ENCODE data around the gene DTNBP1. TPM values are rescaled to one million over a fixed set of nuclear protein-coding genes. Genes with fewer than 3 reads are reported as not detected.
A peak's percentile ranks its signal among the peaks of the same experiment; 100 is the strongest.

The DTNBP1 gene
- total RNA-seq, 1 donor from 2014 or later: 20.1 TPM

DNA sequence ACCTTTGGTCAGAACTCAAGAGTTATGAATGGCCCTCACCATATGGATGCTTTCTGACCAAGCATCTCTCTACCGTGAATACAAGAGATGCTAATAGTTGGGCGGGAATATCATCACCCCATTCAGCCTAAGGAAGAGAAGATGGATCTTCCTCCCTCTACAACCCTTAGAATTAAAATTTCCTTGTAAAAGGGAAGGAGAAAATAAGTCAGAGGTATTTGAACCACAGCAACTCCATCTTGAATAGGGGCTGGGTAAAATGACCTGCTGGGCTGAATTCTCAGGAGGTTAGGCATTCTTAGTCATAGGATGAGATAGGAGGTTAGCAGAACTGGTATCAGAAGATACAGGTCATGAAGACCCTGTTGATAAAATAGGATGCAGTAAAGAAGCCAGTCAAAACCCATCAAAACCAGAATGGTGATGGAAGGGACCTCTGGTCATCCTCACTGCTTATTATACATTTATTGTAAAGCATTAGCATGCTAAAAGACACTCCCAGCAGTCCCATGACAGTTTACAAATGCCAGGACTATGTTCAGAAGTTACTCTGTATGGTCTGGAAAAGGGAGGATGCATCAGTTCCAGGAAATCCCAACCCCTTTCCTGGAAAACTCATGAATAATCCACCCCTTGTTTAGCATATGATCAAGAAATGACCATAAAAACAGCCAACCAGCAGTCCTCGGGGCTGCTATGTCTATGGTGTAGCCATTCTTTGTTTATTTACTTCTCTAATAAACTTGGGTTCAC, 101.2 kb downstream of the DTNBP1 start:
- no peaks in the 10 kb centered on the region for H3K27me3 Mint-ChIP-seq (ENCODE audit: unreplicated experiment)
- H3K36me3 Mint-ChIP-seq (ENCODE audit: unreplicated experiment): no peaks in the 10 kb centered on the region
- TF ChIP-seq, protein P1, sequence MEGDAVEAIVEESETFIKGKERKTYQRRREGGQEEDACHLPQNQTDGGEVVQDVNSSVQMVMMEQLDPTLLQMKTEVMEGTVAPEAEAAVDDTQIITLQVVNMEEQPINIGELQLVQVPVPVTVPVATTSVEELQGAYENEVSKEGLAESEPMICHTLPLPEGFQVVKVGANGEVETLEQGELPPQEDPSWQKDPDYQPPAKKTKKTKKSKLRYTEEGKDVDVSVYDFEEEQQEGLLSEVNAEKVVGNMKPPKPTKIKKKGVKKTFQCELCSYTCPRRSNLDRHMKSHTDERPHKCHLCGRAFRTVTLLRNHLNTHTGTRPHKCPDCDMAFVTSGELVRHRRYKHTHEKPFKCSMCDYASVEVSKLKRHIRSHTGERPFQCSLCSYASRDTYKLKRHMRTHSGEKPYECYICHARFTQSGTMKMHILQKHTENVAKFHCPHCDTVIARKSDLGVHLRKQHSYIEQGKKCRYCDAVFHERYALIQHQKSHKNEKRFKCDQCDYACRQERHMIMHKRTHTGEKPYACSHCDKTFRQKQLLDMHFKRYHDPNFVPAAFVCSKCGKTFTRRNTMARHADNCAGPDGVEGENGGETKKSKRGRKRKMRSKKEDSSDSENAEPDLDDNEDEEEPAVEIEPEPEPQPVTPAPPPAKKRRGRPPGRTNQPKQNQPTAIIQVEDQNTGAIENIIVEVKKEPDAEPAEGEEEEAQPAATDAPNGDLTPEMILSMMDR (IDR thresholded peaks at IDR 0.05): no peak
- H3K9me3 Mint-ChIP-seq (ENCODE audit: unreplicated experiment): no peaks in the 10 kb centered on the region
- H3K4me1 Mint-ChIP-seq (ENCODE audit: unreplicated experiment): no peaks in the 10 kb centered on the region
- peak; percentile 2 for DNase-seq (ENCODE audit: extremely low spot score, unreplicated experiment)
- H3K4me3 Mint-ChIP-seq (ENCODE audit: unreplicated experiment): no peak overlapping the region
- no peak overlapping the region for H3K27ac Mint-ChIP-seq (ENCODE audit: unreplicated experiment)

DNA sequence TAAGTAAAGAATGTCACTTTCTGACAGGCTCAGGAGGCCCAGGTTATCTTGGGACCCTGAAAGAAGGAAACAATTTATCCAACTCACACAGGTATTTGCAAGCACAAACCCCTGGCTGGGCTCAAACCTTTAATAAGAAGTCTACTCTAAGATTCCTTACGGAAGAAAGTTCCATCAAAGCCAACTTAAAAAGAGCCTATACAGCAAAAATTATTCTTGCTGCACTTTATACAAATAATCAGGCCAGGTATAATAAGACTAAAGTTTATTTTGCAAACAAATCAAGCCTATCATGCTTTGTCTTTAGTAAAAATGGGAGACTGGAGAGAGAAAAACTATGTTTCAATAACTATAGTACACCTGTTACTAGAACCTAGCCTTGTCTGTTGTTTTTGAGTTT, 102.1 kb downstream of the DTNBP1 start:
- Mint-ChIP-seq H3K4me1 (ENCODE audit: unreplicated experiment) (no peaks in the 10 kb centered on the region), H3K27ac (ENCODE audit: unreplicated experiment) (no peak overlapping the region), H3K9me3 (ENCODE audit: unreplicated experiment) (no peaks in the 10 kb centered on the region), H3K36me3 (ENCODE audit: unreplicated experiment) (no peaks in the 10 kb centered on the region), H3K27me3 (ENCODE audit: unreplicated experiment) (no peaks in the 10 kb centered on the region), H3K4me3 (ENCODE audit: unreplicated experiment) (no peak overlapping the region)
- TF ChIP-seq, protein P1 (IDR thresholded peaks at IDR 0.05): no peak
- DNase-seq (ENCODE audit: extremely low spot score, unreplicated experiment): no peak

DNA sequence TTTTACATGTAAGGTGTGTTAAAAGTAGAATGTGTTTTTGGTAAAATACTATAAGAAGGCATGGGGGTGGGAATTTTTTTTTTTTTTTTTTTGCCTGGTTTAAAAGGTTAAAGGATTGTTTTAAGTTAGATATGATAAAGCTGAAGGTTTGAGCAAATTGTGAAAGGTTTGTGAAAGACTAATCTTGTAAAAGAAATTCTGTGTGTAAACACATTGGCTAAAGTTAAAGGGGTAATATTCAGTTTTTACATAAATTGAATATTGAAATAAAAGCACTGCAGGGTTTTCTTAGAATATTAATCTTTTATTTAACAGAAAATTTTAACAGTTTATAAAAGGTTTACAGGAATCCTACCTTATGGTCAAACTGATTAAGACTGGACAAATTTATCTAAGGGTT, 105.7 kb downstream of the DTNBP1 start:
- H3K9me3 Mint-ChIP-seq (ENCODE audit: unreplicated experiment): no peaks in the 10 kb centered on the region
- no peaks in the 10 kb centered on the region for H3K27me3 Mint-ChIP-seq (ENCODE audit: unreplicated experiment)
- peaks cover 15% of the 10 kb centered on the region for H3K4me1 Mint-ChIP-seq (ENCODE audit: unreplicated experiment)
- no peaks in the 10 kb centered on the region for H3K36me3 Mint-ChIP-seq (ENCODE audit: unreplicated experiment)
- TF ChIP-seq, protein P1 (IDR thresholded peaks at IDR 0.05): no peak
- no peak for DNase-seq (ENCODE audit: extremely low spot score, unreplicated experiment)
- no peak overlapping the region for H3K27ac Mint-ChIP-seq (ENCODE audit: unreplicated experiment)
- no peak overlapping the region for H3K4me3 Mint-ChIP-seq (ENCODE audit: unreplicated experiment)

DNA sequence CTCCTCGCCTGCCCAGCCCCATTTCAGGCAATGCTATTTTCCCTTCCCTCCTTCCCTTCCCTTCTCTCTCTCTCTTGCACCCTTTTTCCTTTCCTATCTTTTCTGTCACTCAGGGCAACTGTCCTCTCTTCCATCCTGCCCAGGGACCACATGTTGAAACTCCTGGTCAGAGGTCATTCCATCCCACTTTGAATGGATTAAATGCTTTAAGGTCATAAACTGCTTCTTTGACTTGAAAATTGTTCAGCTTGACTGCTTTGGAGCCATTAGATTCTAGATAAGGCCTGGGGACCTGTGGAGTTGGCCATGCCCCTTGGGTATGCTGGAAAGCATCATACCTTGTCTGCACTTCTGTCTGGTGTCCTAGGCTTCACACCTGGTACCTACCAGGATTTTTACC, 106.1 kb downstream of the DTNBP1 start:
- DNase-seq (ENCODE audit: extremely low spot score, unreplicated experiment): peak; percentile 27
- no peaks in the 10 kb centered on the region for H3K27me3 Mint-ChIP-seq (ENCODE audit: unreplicated experiment)
- no peaks in the 10 kb centered on the region for H3K9me3 Mint-ChIP-seq (ENCODE audit: unreplicated experiment)
- no peak overlapping the region for H3K27ac Mint-ChIP-seq (ENCODE audit: unreplicated experiment)
- no peaks in the 10 kb centered on the region for H3K36me3 Mint-ChIP-seq (ENCODE audit: unreplicated experiment)
- peaks cover 19% of the 10 kb centered on the region for H3K4me1 Mint-ChIP-seq (ENCODE audit: unreplicated experiment)
- TF ChIP-seq, protein P1 (IDR thresholded peaks at IDR 0.05): no peak
- H3K4me3 Mint-ChIP-seq (ENCODE audit: unreplicated experiment): no peak overlapping the region

DNA sequence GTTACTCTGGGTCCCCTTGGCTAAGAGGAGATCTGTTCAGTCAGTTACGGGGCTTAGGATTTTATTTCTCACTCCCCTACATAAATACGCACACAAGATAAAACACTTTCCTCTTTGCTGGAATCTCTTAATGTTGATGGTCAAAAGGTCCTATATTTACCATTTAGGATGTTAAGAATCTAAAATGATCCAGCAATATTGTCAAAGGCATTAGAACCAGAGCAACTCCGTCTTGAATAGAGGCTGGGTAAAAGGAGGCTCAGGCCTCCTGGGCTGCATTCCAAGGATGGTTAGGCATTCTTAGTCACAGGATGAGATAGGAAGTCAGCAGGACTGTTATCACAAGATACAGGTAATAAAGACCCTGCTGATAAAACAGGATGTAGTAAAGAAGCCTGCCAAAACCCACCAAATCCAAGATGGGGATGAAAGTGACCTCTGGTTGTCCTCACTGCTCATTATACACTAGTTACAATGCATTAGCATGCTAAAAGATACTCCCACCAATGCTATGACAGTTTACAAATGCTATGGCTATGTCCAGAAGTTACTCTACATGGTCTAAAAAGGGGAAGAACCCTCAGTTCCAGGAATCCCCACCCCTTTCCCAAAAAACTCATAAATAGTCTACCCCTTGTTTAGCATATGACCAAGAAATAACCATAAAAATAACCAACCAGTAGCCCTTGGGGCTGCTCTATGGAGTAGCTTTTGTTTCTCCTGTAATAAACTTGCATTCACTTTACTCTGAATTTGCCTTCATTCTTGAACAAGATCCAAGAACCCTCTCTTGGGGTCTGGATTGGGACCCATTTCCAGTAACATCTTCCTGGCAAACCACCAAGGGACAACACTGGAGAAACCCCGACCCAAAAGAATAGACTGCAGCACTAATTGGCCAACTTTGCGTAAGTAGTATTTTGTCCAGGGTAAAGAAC, 107.5 kb downstream of the DTNBP1 start:
- peaks cover 30% of the 10 kb centered on the region for H3K4me1 Mint-ChIP-seq (ENCODE audit: unreplicated experiment)

More for the DNA sequence above, 107.5 kb downstream of the DTNBP1 start:
- peak; percentile 1 for DNase-seq (ENCODE audit: extremely low spot score, unreplicated experiment)
- Mint-ChIP-seq H3K27ac (ENCODE audit: unreplicated experiment) (no peak overlapping the region), H3K36me3 (ENCODE audit: unreplicated experiment) (no peaks in the 10 kb centered on the region), H3K27me3 (ENCODE audit: unreplicated experiment) (no peaks in the 10 kb centered on the region), H3K4me3 (ENCODE audit: unreplicated experiment) (no peak overlapping the region), H3K9me3 (ENCODE audit: unreplicated experiment) (no peaks in the 10 kb centered on the region)
- TF ChIP-seq, protein P1 (IDR thresholded peaks at IDR 0.05): no peak
